SK-N-SH (cell line): Measurements from ENCODE around the gene PTPN2. TPM values are rescaled to one million over a fixed set of nuclear protein-coding genes. Genes with fewer than 3 reads are reported as not detected.

ENCODE experiments used
- CTCF ChIA-PET: fragments of 300-600, 350-600 bp; formaldehyde crosslinking; extraction: SDS; loops from one replicate; lab custom pipeline; 2021; lab: Yijun Ruan, JAX
- POLR2A ChIA-PET: fragments of 350-600 bp; sonication (Branson Sonifier 250); formaldehyde crosslinking; extraction: SDS; loops from one replicate; lab custom pipeline; 2020; ENCODE audit warnings: antibody characterized with exemption, inconsistent platforms; lab: Yijun Ruan, JAX
- DNase-seq: peaks from one replicate; pipeline ENCODE4 v3.0.0; 2012
- H2AFZ ChIP-seq: fragments of 200-600 bp; sonication (generic); 2 replicates; pipeline ENCODE4 v1.8.1; 2016; ENCODE audit warnings: antibody characterized with exemption, mild to moderate bottlenecking, low read depth
- H3F3A ChIP-seq: fragments of 200-600 bp; sonication (generic); replicated peaks from 2 replicates; pipeline ENCODE3; 2016; ENCODE audit warnings: antibody characterized with exemption, mild to moderate bottlenecking; ENCODE audit not compliant: insufficient read depth
- H3K27ac ChIP-seq, 2 experiments: fragments of 200-500 bp in 1 of 2; fragments of 200-600 bp in 1 of 2; sonication (Bioruptor generic) in 1 of 2; sonication (generic), shearing (Covaris generic) in 1 of 2; 2 replicates each; pipeline versions ENCODE4 v1.5.1 to v1.6.1; 2014 to 2016; ENCODE audit warnings: low read depth in 2 of 2, inconsistent platforms in 1 of 2, low read length in 1 of 2, mild to moderate bottlenecking in 1 of 2, mixed read lengths in 1 of 2
- H3K27me3 ChIP-seq: fragments of 200-600 bp; sonication (generic), shearing (Covaris generic); 2 replicates; pipeline ENCODE4 v1.6.1; 2016; ENCODE audit warnings: mixed run types; ENCODE audit not compliant: insufficient read depth
- H3K36me3 ChIP-seq, 2 experiments: fragments of 200-500 bp in 1 of 2; fragments of 200-600 bp in 1 of 2; sonication (Bioruptor generic) in 1 of 2; sonication (generic) in 1 of 2; replicated peaks in 1 of 2; 2 replicates each; pipeline versions ENCODE3 to v1.5.1; 2014 to 2016; ENCODE audit warnings: low read length in 1 of 2, mild to moderate bottlenecking in 1 of 2; ENCODE audit not compliant: insufficient read depth in 2 of 2, control insufficient read depth in 1 of 2
- H3K4me1 ChIP-seq, 2 experiments: fragments of 200-500 bp in 1 of 2; fragments of 200-600 bp in 1 of 2; sonication (Bioruptor generic) in 1 of 2; sonication (generic), shearing (Covaris generic) in 1 of 2; 2 replicates each; pipeline versions ENCODE4 v1.5.1 to v1.6.1; 2014 to 2016; ENCODE audit warnings: low read depth in 1 of 2, low read length in 1 of 2, mixed run types in 1 of 2; ENCODE audit not compliant: insufficient read depth in 2 of 2, control insufficient read depth in 1 of 2
- H3K4me2 ChIP-seq: fragments of 200-600 bp; sonication (generic), shearing (Covaris generic); 2 replicates; pipeline ENCODE4 v1.6.1; 2017; ENCODE audit warnings: mixed run types
- H3K4me3 ChIP-seq, 2 experiments: fragments of 200-500 bp in 1 of 2; fragments of 200-600 bp in 1 of 2; sonication (Bioruptor generic) in 1 of 2; sonication (generic), shearing (Covaris generic) in 1 of 2; 2 replicates each; pipeline versions ENCODE4 v1.5.1 to v1.8.1; 2014 to 2016; ENCODE audit warnings: low read depth in 2 of 2, inconsistent platforms in 1 of 2, low read length in 1 of 2, mild to moderate bottlenecking in 1 of 2, mixed read lengths in 1 of 2, moderate library complexity in 1 of 2
- H3K79me2 ChIP-seq: fragments of 200-600 bp; sonication (generic); 2 replicates; pipeline ENCODE4 v1.8.1; 2017; ENCODE audit warnings: mild to moderate bottlenecking; ENCODE audit not compliant: insufficient read depth
- H3K9ac ChIP-seq: fragments of 200-600 bp; sonication (generic); 2 replicates; pipeline ENCODE4 v1.6.1; 2017; ENCODE audit warnings: mixed run types
- H3K9me2 ChIP-seq: fragments of 200-600 bp; sonication (generic); 2 replicates; pipeline ENCODE4 v1.6.1; 2017; ENCODE audit warnings: mixed run types
- H3K9me3 ChIP-seq: fragments of 200-600 bp; sonication (generic); 2 replicates; pipeline ENCODE4 v1.6.1; 2017; ENCODE audit warnings: mixed run types, mild to moderate bottlenecking, moderate library complexity
- H4K20me1 ChIP-seq: fragments of 200-600 bp; sonication (generic); 2 replicates; pipeline ENCODE4 v1.6.1; 2017; ENCODE audit warnings: mild to moderate bottlenecking, mixed run types; ENCODE audit not compliant: insufficient read depth
- CHD2 ChIP-seq: fragments of 150-350 bp; IDR thresholded peaks from 2 replicates; pipeline ENCODE4 v1.6.1; 2018; ENCODE audit warnings: low read length; ENCODE audit not compliant: partially characterized antibody
- EP300 ChIP-seq, 2 experiments: IDR thresholded peaks; 2 replicates each; pipeline versions ENCODE4 v1.4.0 to v1.6.1; 2012; ENCODE audit warnings: borderline replicate concordance in 1 of 2, low read depth in 1 of 2, low read length in 1 of 2
- EZH2phosphoT487 ChIP-seq: fragments of 200-600 bp; sonication (generic); IDR thresholded peaks from 2 replicates; pipeline ENCODE4 v1.6.1; 2017; ENCODE audit warnings: low read depth, mixed run types, mild to moderate bottlenecking, antibody characterized with exemption, moderate library complexity, borderline replicate concordance
- FOSL2 ChIP-seq: IDR thresholded peaks from 2 replicates; pipeline ENCODE4 v1.4.0; 2012; ENCODE audit warnings: low read depth, mild to moderate bottlenecking, moderate library complexity, borderline replicate concordance
- FOXJ3 ChIP-seq: sonication (generic); formaldehyde crosslinking; IDR thresholded peaks from 2 replicates; pipeline ENCODE4 v1.5.1; 2020; ENCODE audit warnings: mild to moderate bottlenecking, missing genetic modification reagents
- GABPA ChIP-seq: IDR thresholded peaks from 2 replicates; pipeline ENCODE4 v1.4.0; 2012; ENCODE audit warnings: low read depth, mild to moderate bottlenecking
- GATA2 ChIP-seq: sonication (generic); formaldehyde crosslinking; IDR thresholded peaks from 2 replicates; pipeline ENCODE4 v1.5.0; 2020; ENCODE audit warnings: mild to moderate bottlenecking, missing genetic modification reagents
- IRF3 ChIP-seq: fragments of 150-350 bp; IDR thresholded peaks from 2 replicates; pipeline ENCODE4 v1.6.1; 2016; ENCODE audit warnings: mild to moderate bottlenecking, low read depth, low read length
- JUND ChIP-seq: IDR thresholded peaks from 2 replicates; pipeline ENCODE4 v1.4.0; 2012
- NFIC ChIP-seq: IDR thresholded peaks from 2 replicates; pipeline ENCODE4 v1.4.0; 2012; ENCODE audit warnings: borderline replicate concordance
- POLR2AphosphoS5 ChIP-seq: IDR thresholded peaks from 2 replicates; pipeline ENCODE4 v1.6.1; 2012; ENCODE audit warnings: low read depth, low read length
- RAD21 ChIP-seq: IDR thresholded peaks from 2 replicates; pipeline ENCODE4 v1.6.1; 2012; ENCODE audit warnings: mild to moderate bottlenecking, low read length
- RFX5 ChIP-seq: IDR thresholded peaks from 2 replicates; pipeline ENCODE4 v1.6.1; 2012; ENCODE audit warnings: mild to moderate bottlenecking, improper control_type of control experiment, low read length
- SMC3 ChIP-seq: IDR thresholded peaks from 2 replicates; pipeline ENCODE4 v1.6.1; 2012; ENCODE audit warnings: low read depth, low read length, improper control_type of control experiment
- TAF1 ChIP-seq: IDR thresholded peaks from 2 replicates; pipeline ENCODE4 v1.6.1; 2012; ENCODE audit warnings: low read depth, mild to moderate bottlenecking, low read length, moderate library complexity, borderline replicate concordance
- TCF12 ChIP-seq: IDR thresholded peaks from 2 replicates; pipeline ENCODE4 v1.4.0; 2012
- YY1 ChIP-seq: IDR thresholded peaks from 2 replicates; pipeline ENCODE4 v1.4.0; 2012; ENCODE audit warnings: low read depth, mild to moderate bottlenecking
- WGBS: methylation state at CpG from one replicate; pipeline ENCODE4 v1.1.6; 2017; ENCODE audit warnings: low lambda C conversion rate; 5-methylcytosine and 5-hydroxymethylcytosine counted together
- polyA plus RNA-seq, 3 experiments: library from polyadenylated mRNA; depleted of rRNA; stranded (reverse); fragments of >200 nt; gene quantifications; 2 replicates each; pipeline ENCODE4 v1.2.3, GENCODE V29; 2012
- TF ChIP-seq, protein P1 (sequence below): IDR thresholded peaks from 2 replicates; pipeline ENCODE4 v1.4.0; 2012; ENCODE audit warnings: low read depth
- TF ChIP-seq, protein P2 (sequence below): IDR thresholded peaks from 2 replicates; pipeline ENCODE4; 2012
- TF ChIP-seq, protein P3 (sequence below): IDR thresholded peaks from 2 replicates; pipeline ENCODE4 v1.4.0; 2012; ENCODE audit warnings: low read depth, borderline replicate concordance
- TF ChIP-seq, protein P4 (sequence below): IDR thresholded peaks from 2 replicates; pipeline ENCODE4 v1.6.1; 2012; ENCODE audit warnings: mild to moderate bottlenecking, low read depth, low read length, moderate library complexity

Gene PTPN2
- polyA plus RNA-seq, 1 of the 3 experiments (the other 2 are of a cell fraction): 11.2 TPM

GRCh38 chr18:12928206-12928605 is 44.2 kb upstream of the PTPN2 start:
- Histone ChIP-seq H3K9me3 (no peaks in the 10 kb centered on the region), H3K9ac (no peak overlapping the region), H3K9me2 (no peaks in the 10 kb centered on the region), H3K4me3 (no peak overlapping the region), H3K36me3 (no peaks in the 10 kb centered on the region), H2AFZ (no peak overlapping the region), H3K27me3 (no peaks in the 10 kb centered on the region), H4K20me1 (no peaks in the 10 kb centered on the region), H3F3A (no peaks in the 10 kb centered on the region), H3K4me1 (peaks cover 0 to 2% of the 10 kb centered on the region in 2 experiments; a peak in 1 of 4 replicates), H3K27ac (no peak overlapping the region), H3K79me2 (no peaks in the 10 kb centered on the region), H3K4me2 (no peak overlapping the region)
- DNase-seq: peak; percentile 38
- CTCF ChIA-PET: interaction anchor here (0.6 to 1.3 kb wide), 3 partner anchors 35 to 864 kb away, joined by 3 to 4 read pairs (median 3); no protein-coding TSS in a partner anchor
- POLR2A ChIA-PET: interaction anchor here (1.1 kb wide), 1 partner anchor 45 kb away, joined by 3 read pairs; no protein-coding TSS in a partner anchor
- TF ChIP-seq YY1 (peak; percentile 65; the same call in 1 of the 2 replicates), GABPA (no peak), TCF12 (peak; percentile 25; the same call in 1 of the 2 replicates), FOSL2 (no peak), RAD21 (no peak), POLR2AphosphoS5 (no peak)
- WGBS: 66% methylated on average over 4 of the region's 4 CpGs

- no peak for DNase-seq
- Histone ChIP-seq H3K9me3 (no peaks in the 10 kb centered on the region), H3K79me2 (no peaks in the 10 kb centered on the region), H2AFZ (no peak overlapping the region), H3F3A (no peaks in the 10 kb centered on the region), H3K4me1 (peaks cover 0 to 2% of the 10 kb centered on the region in 2 experiments; a peak in 1 of 4 replicates), H4K20me1 (no peaks in the 10 kb centered on the region), H3K9me2 (no peaks in the 10 kb centered on the region), H3K27me3 (no peaks in the 10 kb centered on the region), H3K4me2 (no peak overlapping the region), H3K36me3 (no peaks in the 10 kb centered on the region), H3K4me3 (no peak overlapping the region), H3K9ac (no peak overlapping the region), H3K27ac (no peak overlapping the region)
- POLR2A ChIA-PET: no interaction called here
- CTCF ChIA-PET: interaction anchor here (1.1 to 3.0 kb wide), 2 partner anchors 10 to 198 kb away, joined by 4 to 15 read pairs; no protein-coding TSS in a partner anchor
- WGBS: 81% methylated on average over 6 of the region's 6 CpGs
- TF ChIP-seq, protein P1, sequence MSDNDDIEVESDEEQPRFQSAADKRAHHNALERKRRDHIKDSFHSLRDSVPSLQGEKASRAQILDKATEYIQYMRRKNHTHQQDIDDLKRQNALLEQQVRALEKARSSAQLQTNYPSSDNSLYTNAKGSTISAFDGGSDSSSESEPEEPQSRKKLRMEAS: no peak
- TF ChIP-seq, protein P2, sequence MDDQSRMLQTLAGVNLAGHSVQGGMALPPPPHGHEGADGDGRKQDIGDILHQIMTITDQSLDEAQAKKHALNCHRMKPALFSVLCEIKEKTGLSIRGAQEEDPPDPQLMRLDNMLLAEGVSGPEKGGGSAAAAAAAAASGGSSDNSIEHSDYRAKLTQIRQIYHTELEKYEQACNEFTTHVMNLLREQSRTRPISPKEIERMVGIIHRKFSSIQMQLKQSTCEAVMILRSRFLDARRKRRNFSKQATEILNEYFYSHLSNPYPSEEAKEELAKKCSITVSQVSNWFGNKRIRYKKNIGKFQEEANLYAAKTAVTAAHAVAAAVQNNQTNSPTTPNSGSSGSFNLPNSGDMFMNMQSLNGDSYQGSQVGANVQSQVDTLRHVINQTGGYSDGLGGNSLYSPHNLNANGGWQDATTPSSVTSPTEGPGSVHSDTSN: no peak
- TF ChIP-seq EZH2phosphoT487 (no peak), YY1 (no peak), TCF12 (no peak), SMC3 (no peak), RAD21 (no peak), IRF3 (no peak), FOXJ3 (CRISPR knock-in tag) (no peak), CHD2 (no peak), NFIC (no peak), EP300 (IDR thresholded peaks at IDR 0.05; ENCODE audit: borderline replicate concordance in 1 of 2, low read depth in 1 of 2, low read length in 1 of 2) (no peak), GATA2 (CRISPR knock-in tag) (no peak), TAF1 (no peak), RFX5 (no peak), JUND (no peak)
- TF ChIP-seq, protein P3, sequence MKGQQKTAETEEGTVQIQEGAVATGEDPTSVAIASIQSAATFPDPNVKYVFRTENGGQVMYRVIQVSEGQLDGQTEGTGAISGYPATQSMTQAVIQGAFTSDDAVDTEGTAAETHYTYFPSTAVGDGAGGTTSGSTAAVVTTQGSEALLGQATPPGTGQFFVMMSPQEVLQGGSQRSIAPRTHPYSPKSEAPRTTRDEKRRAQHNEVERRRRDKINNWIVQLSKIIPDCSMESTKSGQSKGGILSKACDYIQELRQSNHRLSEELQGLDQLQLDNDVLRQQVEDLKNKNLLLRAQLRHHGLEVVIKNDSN: no peak
- TF ChIP-seq, protein P4, sequence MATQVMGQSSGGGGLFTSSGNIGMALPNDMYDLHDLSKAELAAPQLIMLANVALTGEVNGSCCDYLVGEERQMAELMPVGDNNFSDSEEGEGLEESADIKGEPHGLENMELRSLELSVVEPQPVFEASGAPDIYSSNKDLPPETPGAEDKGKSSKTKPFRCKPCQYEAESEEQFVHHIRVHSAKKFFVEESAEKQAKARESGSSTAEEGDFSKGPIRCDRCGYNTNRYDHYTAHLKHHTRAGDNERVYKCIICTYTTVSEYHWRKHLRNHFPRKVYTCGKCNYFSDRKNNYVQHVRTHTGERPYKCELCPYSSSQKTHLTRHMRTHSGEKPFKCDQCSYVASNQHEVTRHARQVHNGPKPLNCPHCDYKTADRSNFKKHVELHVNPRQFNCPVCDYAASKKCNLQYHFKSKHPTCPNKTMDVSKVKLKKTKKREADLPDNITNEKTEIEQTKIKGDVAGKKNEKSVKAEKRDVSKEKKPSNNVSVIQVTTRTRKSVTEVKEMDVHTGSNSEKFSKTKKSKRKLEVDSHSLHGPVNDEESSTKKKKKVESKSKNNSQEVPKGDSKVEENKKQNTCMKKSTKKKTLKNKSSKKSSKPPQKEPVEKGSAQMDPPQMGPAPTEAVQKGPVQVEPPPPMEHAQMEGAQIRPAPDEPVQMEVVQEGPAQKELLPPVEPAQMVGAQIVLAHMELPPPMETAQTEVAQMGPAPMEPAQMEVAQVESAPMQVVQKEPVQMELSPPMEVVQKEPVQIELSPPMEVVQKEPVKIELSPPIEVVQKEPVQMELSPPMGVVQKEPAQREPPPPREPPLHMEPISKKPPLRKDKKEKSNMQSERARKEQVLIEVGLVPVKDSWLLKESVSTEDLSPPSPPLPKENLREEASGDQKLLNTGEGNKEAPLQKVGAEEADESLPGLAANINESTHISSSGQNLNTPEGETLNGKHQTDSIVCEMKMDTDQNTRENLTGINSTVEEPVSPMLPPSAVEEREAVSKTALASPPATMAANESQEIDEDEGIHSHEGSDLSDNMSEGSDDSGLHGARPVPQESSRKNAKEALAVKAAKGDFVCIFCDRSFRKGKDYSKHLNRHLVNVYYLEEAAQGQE: no peak
Measured at GRCh38 chr18:12924616-12925015, 40.6 kb upstream of the PTPN2 start.
